Large intestine (tissue), 3 donors: ENCODE data around the gene VHLL. TPM values are rescaled to one million over a fixed set of nuclear protein-coding genes. Genes with fewer than 3 reads are reported as not detected.

ENCODE experiments used
- DNase-seq, 2 donors: peaks; one replicate each; pipeline versions ENCODE4 v3.0.0 to v3.0.0-alpha.2; 2013
- H3K27ac ChIP-seq: one replicate; pipeline ENCODE4 v1.5.1; 2013; ENCODE audit warnings: low read length
- H3K27me3 ChIP-seq: 2 replicates; pipeline ENCODE4 v1.6.1; 2013; ENCODE audit warnings: low read length; ENCODE audit not compliant: control insufficient read depth, insufficient read depth
- H3K36me3 ChIP-seq: 2 replicates; pipeline ENCODE4 v1.6.1; 2013; ENCODE audit warnings: low read length; ENCODE audit not compliant: control insufficient read depth, insufficient read depth
- H3K4me1 ChIP-seq: one replicate; pipeline ENCODE4 v1.6.1; 2013; ENCODE audit warnings: low read length; ENCODE audit not compliant: control insufficient read depth, insufficient read depth
- H3K4me3 ChIP-seq: one replicate; pipeline ENCODE4 v1.5.1; 2013; ENCODE audit warnings: low read length
- H3K9me3 ChIP-seq: one replicate; pipeline ENCODE4 v1.6.1; 2013; ENCODE audit warnings: mild to moderate bottlenecking, low read depth, low read length, moderate library complexity; ENCODE audit not compliant: control insufficient read depth
- WGBS: methylation state at CpG from one replicate; pipeline ENCODE4 v1.1.5; 2013; ENCODE audit warnings: low lambda C conversion rate; ENCODE audit not compliant: insufficient coverage; 5-methylcytosine and 5-hydroxymethylcytosine counted together
- polyA plus RNA-seq: library from polyadenylated mRNA; unstranded; fragments of 120-200 nt; gene quantifications from one replicate; pipeline ENCODE4 v1.2.1, GENCODE V29; 2013

Gene VHLL
- polyA plus RNA-seq, 1 donor, result not detected

DNA sequence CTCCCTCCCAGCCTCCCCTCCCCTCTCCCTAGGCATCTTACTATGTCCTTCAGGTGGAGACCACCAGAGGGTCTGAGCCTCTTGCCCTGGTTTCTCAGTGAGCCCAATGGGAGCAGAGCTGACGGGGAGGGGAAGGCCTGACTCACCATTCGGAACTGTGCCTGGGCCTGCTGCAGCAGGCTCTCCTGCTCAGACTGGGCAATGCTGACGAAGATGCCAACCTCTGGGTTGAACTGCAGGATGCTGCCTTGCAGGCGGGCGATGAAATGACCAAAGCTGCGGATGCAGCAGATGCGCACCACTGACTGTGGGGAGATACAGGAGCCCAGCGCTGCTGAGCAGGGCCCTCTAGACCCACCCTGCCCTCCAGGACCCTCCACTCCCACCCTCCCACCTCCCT, 40.2 kb downstream of the VHLL start:
- no CpG with 5 or more reads among the region's 8 CpGs for WGBS

DNA sequence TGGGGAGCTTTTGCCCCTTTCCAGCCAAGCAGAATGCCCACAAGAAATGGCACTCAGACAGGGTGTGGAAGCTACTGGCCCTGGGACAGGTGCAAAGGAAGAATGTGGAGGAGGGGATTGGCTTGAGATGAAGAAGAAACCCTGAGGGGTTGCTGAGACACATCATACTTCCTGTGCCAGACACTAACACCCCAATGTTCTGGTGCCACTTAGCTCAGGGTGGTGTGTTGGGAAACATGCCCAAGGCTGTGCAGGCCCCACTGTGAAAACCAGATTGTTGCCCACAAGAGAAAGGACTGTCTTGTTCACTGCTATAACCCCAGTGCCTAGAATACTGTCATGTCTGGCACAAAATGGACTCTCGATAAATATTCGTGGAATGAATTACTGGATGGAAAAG, 41.4 kb downstream of the VHLL start:
- Histone ChIP-seq H3K4me3 (no peak overlapping the region), H3K9me3 (no peaks in the 10 kb centered on the region), H3K27ac (no peak overlapping the region), H3K36me3 (peaks cover 89% of the 10 kb centered on the region), H3K27me3 (no peaks in the 10 kb centered on the region), H3K4me1 (no peaks in the 10 kb centered on the region)
- no CpG with 5 or more reads among the region's 2 CpGs for WGBS
- DNase-seq, result no peak

More for the DNA sequence above, 40.2 kb downstream of the VHLL start:
- H3K36me3 ChIP-seq, result peaks cover 86% of the 10 kb centered on the region
- DNase-seq, result no peak
- H3K27me3 ChIP-seq, result no peaks in the 10 kb centered on the region
- no peak overlapping the region for H3K4me3 ChIP-seq
- H3K9me3 ChIP-seq, result no peaks in the 10 kb centered on the region
- H3K27ac ChIP-seq, result no peak overlapping the region
- H3K4me1 ChIP-seq, result no peaks in the 10 kb centered on the region

DNA sequence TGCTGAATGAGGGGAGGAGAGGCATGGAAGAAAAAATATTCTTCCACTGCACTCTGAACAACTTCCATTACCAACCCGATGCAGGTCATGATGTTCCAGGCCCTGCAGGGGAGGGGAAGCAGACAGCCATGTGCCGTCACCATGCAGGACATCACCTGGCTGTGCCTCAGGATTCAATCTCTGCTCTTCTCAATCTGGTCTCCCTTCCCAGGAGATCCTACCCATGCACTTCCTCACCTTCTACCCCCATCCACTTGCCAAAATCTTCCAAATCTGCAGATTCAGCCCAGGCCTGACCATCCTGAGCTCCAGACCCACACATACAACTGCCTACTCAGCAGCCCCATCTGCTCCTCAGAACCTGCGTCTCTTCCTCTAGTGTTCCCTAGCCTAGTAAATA, 45.5 kb downstream of the VHLL start:
- H3K4me3 ChIP-seq, result no peak overlapping the region
- DNase-seq, result no peak
- H3K36me3 ChIP-seq, result peaks cover 90% of the 10 kb centered on the region
- no CpG with 5 or more reads among the region's 3 CpGs for WGBS
- H3K9me3 ChIP-seq, result no peaks in the 10 kb centered on the region
- no peaks in the 10 kb centered on the region for H3K4me1 ChIP-seq
- no peaks in the 10 kb centered on the region for H3K27me3 ChIP-seq
- no peak overlapping the region for H3K27ac ChIP-seq

DNA sequence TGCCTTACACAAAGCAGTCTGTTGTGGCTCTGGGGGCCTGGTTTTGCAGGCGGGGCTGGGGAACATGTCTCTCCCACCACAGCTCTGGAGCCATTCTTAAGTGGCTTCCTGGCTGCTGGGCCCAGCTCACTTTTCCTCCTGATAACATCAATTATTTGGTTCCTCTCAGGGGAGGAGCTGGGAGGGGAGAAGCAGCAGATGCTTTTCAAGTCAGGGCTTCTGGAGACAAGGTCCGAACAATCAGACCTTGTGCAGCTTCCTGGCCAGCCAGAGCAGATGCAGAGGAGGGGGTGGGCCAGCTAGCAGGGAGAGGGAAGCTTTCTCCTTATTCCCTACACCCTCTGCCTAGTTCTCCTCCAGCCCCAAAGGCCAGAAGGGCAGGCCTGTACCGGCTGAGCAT, 47.6 kb downstream of the VHLL start:
- no CpG with 5 or more reads among the region's 3 CpGs for WGBS
- peaks cover 70% of the 10 kb centered on the region for H3K36me3 ChIP-seq
- no peaks in the 10 kb centered on the region for H3K4me1 ChIP-seq
- H3K9me3 ChIP-seq, result no peaks in the 10 kb centered on the region
- H3K27ac ChIP-seq, result peak overlapping the region; percentile 31
- no peak for DNase-seq
- H3K4me3 ChIP-seq, result no peak overlapping the region
- no peaks in the 10 kb centered on the region for H3K27me3 ChIP-seq

DNA sequence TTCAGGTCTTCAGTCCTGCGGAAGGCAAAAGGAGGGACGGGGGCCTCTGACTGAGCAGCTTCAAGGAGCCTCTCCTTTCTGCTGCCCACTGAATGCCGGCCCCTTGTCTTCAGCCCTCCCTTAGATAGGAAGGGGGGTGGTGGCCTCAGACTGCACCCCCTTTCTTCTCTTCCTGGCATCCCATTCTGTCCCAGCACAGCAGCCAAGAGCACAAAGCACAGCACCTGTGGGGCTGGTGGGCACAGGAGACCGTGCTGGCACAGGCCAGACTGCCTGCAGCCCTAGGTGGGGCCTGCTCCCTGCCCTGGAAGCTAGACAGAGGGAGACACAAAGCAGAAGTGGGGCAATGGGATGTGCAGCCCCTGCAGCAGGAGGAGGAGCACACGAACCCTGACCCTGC, 49.5 kb downstream of the VHLL start:
- WGBS, result no CpG with 5 or more reads among the region's 5 CpGs

More for the DNA sequence above, 49.5 kb downstream of the VHLL start:
- DNase-seq, result no peak
- Histone ChIP-seq H3K27ac (no peak overlapping the region), H3K4me3 (no peak overlapping the region), H3K4me1 (peaks cover 4% of the 10 kb centered on the region), H3K27me3 (peaks cover 17% of the 10 kb centered on the region), H3K9me3 (no peaks in the 10 kb centered on the region), H3K36me3 (peaks cover 55% of the 10 kb centered on the region)

Other genes with a start within 250 kb of the VHLL start
- 43.9 TPM for gene UBQLN4, start 245.5 kb downstream of the VHLL start, polyA plus RNA-seq
- gene LAMTOR2, start 244.5 kb downstream of the VHLL start, polyA plus RNA-seq, result 64.0 TPM
- 174 TPM for gene RAB25, start 238.1 kb downstream of the VHLL start, polyA plus RNA-seq
- gene MEX3A, start 216.8 kb downstream of the VHLL start, polyA plus RNA-seq, result 8.4 TPM
- gene LMNA, start 184.6 kb downstream of the VHLL start, polyA plus RNA-seq, result 138 TPM
- gene SEMA4A, start 145.7 kb downstream of the VHLL start, polyA plus RNA-seq, result 6.4 TPM
- 35.4 TPM for gene SLC25A44, start 105.2 kb downstream of the VHLL start, polyA plus RNA-seq
- gene PMF1, start 86.3 kb downstream of the VHLL start, polyA plus RNA-seq, result 63.4 TPM
- 5.8 TPM for gene BGLAP, start 57.1 kb downstream of the VHLL start, polyA plus RNA-seq
- gene PAQR6, start 51.3 kb downstream of the VHLL start, polyA plus RNA-seq, result 12.9 TPM
- gene SMG5, start 16.5 kb downstream of the VHLL start, polyA plus RNA-seq, result 57.3 TPM
- gene TMEM79, start 15.0 kb downstream of the VHLL start, polyA plus RNA-seq, result 7.3 TPM
- 170 TPM for gene GLMP, start 3.6 kb downstream of the VHLL start, polyA plus RNA-seq
- 215 TPM for gene CCT3, start 39.0 kb upstream of the VHLL start, polyA plus RNA-seq
- gene TSACC, start 39.2 kb upstream of the VHLL start, polyA plus RNA-seq, result 0.81 TPM
- 35.4 TPM for gene RHBG, start 69.9 kb upstream of the VHLL start, polyA plus RNA-seq
- 25.0 TPM for gene MEF2D, start 201.5 kb upstream of the VHLL start, polyA plus RNA-seq